Stomach (tissue), 4 donors: ENCODE measurements around the gene MRPS15.

Experiments
- POLR2A ChIP-seq, 4 donors: fragments of 450-650 bp; IDR thresholded peaks; one replicate each; pipeline ENCODE4 v1.6.1; 2016; ENCODE audit warnings: antibody characterized with exemption in 4 of 4, control low read depth in 2 of 4, mild to moderate bottlenecking in 1 of 4, moderate library complexity in 1 of 4
- POLR2AphosphoS5 ChIP-seq, 3 donors: sonication (generic); formaldehyde crosslinking; IDR thresholded peaks; one replicate each; pipeline ENCODE4 v1.6.1; 2016; ENCODE audit warnings: antibody characterized with exemption in 3 of 3
- TF ChIP-seq, protein P1 (sequence below), 7 experiments: fragments of 450-650 bp in 4 of 7; fragments of 200-600 bp in 3 of 7; sonication (generic) in 3 of 7; IDR thresholded peaks; one replicate each; pipeline ENCODE4 v1.5.1; 2016 to 2019; ENCODE audit warnings: antibody characterized with exemption in 7 of 7, control low read depth in 2 of 7, mild to moderate bottlenecking in 1 of 7

DNA sequence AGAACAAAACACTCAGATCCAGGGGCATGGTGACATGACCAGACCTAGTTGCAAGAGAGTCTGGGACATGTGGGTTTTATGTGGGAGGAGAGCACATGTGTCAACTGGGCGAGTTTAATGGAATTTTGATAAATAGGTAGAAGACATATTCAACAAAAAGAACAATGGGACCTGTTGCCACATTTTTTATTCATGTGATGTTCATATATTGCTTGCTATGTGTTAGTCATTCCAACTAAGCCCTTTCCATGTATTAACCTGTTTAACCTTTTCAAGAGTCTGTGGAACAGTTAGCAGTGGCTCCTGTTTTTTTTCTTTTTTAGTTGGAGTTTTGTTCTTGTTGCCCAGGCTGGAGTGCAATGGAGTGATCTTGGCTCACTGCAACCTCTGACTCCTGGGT, 48.7 kb upstream of the MRPS15 start:
- TF ChIP-seq POLR2AphosphoS5 (IDR thresholded peaks at IDR 0.05) = no peak
- TF ChIP-seq, protein P1, sequence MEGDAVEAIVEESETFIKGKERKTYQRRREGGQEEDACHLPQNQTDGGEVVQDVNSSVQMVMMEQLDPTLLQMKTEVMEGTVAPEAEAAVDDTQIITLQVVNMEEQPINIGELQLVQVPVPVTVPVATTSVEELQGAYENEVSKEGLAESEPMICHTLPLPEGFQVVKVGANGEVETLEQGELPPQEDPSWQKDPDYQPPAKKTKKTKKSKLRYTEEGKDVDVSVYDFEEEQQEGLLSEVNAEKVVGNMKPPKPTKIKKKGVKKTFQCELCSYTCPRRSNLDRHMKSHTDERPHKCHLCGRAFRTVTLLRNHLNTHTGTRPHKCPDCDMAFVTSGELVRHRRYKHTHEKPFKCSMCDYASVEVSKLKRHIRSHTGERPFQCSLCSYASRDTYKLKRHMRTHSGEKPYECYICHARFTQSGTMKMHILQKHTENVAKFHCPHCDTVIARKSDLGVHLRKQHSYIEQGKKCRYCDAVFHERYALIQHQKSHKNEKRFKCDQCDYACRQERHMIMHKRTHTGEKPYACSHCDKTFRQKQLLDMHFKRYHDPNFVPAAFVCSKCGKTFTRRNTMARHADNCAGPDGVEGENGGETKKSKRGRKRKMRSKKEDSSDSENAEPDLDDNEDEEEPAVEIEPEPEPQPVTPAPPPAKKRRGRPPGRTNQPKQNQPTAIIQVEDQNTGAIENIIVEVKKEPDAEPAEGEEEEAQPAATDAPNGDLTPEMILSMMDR (IDR thresholded peaks at IDR 0.05) = no peak
- no peak for TF ChIP-seq POLR2A (IDR thresholded peaks at IDR 0.05)
